IMR-90 (cell line): ENCODE results near the gene CYB561D1.

Experiments used
- CEBPB ChIP-seq: IDR thresholded peaks from 2 replicates; pipeline ENCODE4 v1.6.1; 2012; ENCODE audit warnings: low read depth, low read length, improper control_type of control experiment
- RFX5 ChIP-seq: IDR thresholded peaks from 2 replicates; pipeline ENCODE4 v1.8.0; 2012; ENCODE audit warnings: low read depth, mild to moderate bottlenecking, low read length, moderate library complexity
- SMC3 ChIP-seq: fragments of 150-350 bp; IDR thresholded peaks from 2 replicates; pipeline ENCODE4 v1.6.1; 2016; ENCODE audit warnings: low read depth, mild to moderate bottlenecking, antibody characterized with exemption, low read length, moderate library complexity
- TF ChIP-seq, protein P1 (sequence below): conservative IDR thresholded peaks from 2 replicates; pipeline ENCODE4 v1.5.1; 2012; ENCODE audit warnings: mild to moderate bottlenecking, low read depth, low read length, improper control_type of control experiment

DNA sequence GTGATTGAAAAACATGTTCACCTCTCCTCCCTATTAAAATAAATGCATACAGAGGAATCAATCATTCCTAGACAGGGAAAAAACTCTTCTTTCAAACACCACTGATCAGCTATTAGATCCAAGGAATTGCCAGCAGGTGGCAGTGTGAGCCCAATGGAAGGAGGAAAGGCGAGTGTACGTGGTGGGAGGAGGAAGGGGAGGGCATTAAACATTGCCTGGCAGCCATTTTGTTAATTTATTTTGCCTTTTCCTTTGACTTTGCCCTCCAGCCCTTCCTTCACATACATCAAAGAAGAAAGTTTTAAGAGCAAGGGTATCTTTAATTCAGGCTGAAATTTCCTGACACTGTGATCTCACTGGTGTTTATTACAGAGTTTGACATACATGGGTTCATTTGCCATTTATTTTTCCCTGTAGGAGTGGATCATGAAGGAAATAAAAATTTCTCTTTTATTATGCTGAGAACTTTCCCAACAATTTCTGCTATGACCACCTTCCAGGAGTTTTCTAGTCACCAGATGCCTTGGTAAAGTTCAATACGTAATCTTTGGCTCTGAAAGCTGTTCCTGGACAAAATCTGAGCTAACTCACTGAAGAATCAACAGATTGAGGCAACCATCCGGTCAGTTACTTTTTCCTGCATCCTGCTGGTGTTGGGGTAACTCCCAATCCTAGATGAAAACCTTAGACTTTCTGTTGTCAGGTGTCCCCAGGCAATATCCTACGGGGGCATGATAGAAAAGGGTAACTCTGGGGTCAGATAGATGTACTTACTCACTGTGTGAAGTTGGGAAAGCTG, 52.6 kb downstream of the CYB561D1 start:
- TF ChIP-seq, protein P1, sequence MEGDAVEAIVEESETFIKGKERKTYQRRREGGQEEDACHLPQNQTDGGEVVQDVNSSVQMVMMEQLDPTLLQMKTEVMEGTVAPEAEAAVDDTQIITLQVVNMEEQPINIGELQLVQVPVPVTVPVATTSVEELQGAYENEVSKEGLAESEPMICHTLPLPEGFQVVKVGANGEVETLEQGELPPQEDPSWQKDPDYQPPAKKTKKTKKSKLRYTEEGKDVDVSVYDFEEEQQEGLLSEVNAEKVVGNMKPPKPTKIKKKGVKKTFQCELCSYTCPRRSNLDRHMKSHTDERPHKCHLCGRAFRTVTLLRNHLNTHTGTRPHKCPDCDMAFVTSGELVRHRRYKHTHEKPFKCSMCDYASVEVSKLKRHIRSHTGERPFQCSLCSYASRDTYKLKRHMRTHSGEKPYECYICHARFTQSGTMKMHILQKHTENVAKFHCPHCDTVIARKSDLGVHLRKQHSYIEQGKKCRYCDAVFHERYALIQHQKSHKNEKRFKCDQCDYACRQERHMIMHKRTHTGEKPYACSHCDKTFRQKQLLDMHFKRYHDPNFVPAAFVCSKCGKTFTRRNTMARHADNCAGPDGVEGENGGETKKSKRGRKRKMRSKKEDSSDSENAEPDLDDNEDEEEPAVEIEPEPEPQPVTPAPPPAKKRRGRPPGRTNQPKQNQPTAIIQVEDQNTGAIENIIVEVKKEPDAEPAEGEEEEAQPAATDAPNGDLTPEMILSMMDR = peak; percentile 95
- TF ChIP-seq SMC3 (peak; percentile 92), CEBPB (no peak), RFX5 (no peak)
